ENCODE data around the gene CCDC154. TPM values are rescaled to one million over a fixed set of nuclear protein-coding genes. Genes with fewer than 3 reads are reported as not detected.

Gene CCDC154
- total and polyA plus RNA-seq, 4 donors: 0.63 to 4.5 (median 1.4) TPM

GRCh38 chr16:1460602-1461138 lies 16.3 kb upstream of the CCDC154 start:
- WGBS, 2 donors: 94 to 96% methylated on average over 30 of the region's 30 CpGs
- DNase-seq: no peak
- TF ChIP-seq CTCF (IDR thresholded peaks at IDR 0.05; ENCODE audit: control extremely low read depth, extremely low read depth): no peak
- Histone ChIP-seq H3K9me3 (ENCODE audit: control insufficient read depth in 4 of 4, insufficient read depth in 3 of 4, low read length in 3 of 4) (no peaks in the 10 kb centered on the region), H3K4me3 (no peak overlapping the region), H3K9ac (ENCODE audit: insufficient read depth in 1 of 2, low read length in 2 of 2) (no peak overlapping the region), H3K4me1 (ENCODE audit: control insufficient read depth in 5 of 5, insufficient read depth in 5 of 5, low read length in 5 of 5) (no peaks in the 10 kb centered on the region), H3K27me3 (ENCODE audit: control insufficient read depth in 3 of 3, insufficient read depth in 3 of 3, low read length in 2 of 3) (no peaks in the 10 kb centered on the region), H3K27ac (ENCODE audit: low read depth in 1 of 2, low read length in 1 of 2) (no peak overlapping the region), H3K36me3 (ENCODE audit: control insufficient read depth in 4 of 4, insufficient read depth in 4 of 4, low read length in 4 of 4) (peaks cover 0 to 52% (median 6%) of the 10 kb centered on the region in 4 donors)
- ATAC-seq (ENCODE audit: insufficient read depth, low FRiP score): no peak

- no peak overlapping the region for H3K9ac ChIP-seq (ENCODE audit: insufficient read depth in 1 of 2, low read length in 2 of 2)
- no peak overlapping the region for H3K27ac ChIP-seq (ENCODE audit: low read depth in 1 of 2, low read length in 1 of 2)
- no peaks in the 10 kb centered on the region for H3K4me1 ChIP-seq (ENCODE audit: control insufficient read depth in 5 of 5, insufficient read depth in 5 of 5, low read length in 5 of 5)
- H3K36me3 ChIP-seq (ENCODE audit: control insufficient read depth in 4 of 4, insufficient read depth in 4 of 4, low read length in 4 of 4): peaks cover 3 to 59% (median 7%) of the 10 kb centered on the region in 4 donors
- no peak for TF ChIP-seq CTCF (IDR thresholded peaks at IDR 0.05; ENCODE audit: control extremely low read depth, extremely low read depth)
- H3K4me3 ChIP-seq: no peak overlapping the region
- H3K9me3 ChIP-seq (ENCODE audit: control insufficient read depth in 4 of 4, insufficient read depth in 3 of 4, low read length in 3 of 4): no peaks in the 10 kb centered on the region
- no peaks in the 10 kb centered on the region for H3K27me3 ChIP-seq (ENCODE audit: control insufficient read depth in 3 of 3, insufficient read depth in 3 of 3, low read length in 2 of 3)
- no peak for DNase-seq
- ATAC-seq (ENCODE audit: insufficient read depth, low FRiP score): no peak
- 77 to 83% methylated on average over 10 of the region's 10 CpGs for WGBS, 2 donors
Measured at GRCh38 chr16:1459967-1460366, 15.6 kb upstream of the CCDC154 start.

- no peak for TF ChIP-seq CTCF (IDR thresholded peaks at IDR 0.05; ENCODE audit: control extremely low read depth, extremely low read depth)
- H3K36me3 ChIP-seq (ENCODE audit: control insufficient read depth in 4 of 4, insufficient read depth in 4 of 4, low read length in 4 of 4): peaks cover 4 to 63% (median 7%) of the 10 kb centered on the region in 4 donors
Measured at GRCh38 chr16:1458977-1459341, 14.6 kb upstream of the CCDC154 start.

More at GRCh38 chr16:1458977-1459341, 14.6 kb upstream of the CCDC154 start:
- ATAC-seq (ENCODE audit: insufficient read depth, low FRiP score) (no peak), DNase-seq (no peak)
- no peak overlapping the region for H3K4me3 ChIP-seq
- no peak overlapping the region for H3K27ac ChIP-seq (ENCODE audit: low read depth in 1 of 2, low read length in 1 of 2)
- H3K9ac ChIP-seq (ENCODE audit: insufficient read depth in 1 of 2, low read length in 2 of 2): no peak overlapping the region
- no peaks in the 10 kb centered on the region for H3K9me3 ChIP-seq (ENCODE audit: control insufficient read depth in 4 of 4, insufficient read depth in 3 of 4, low read length in 3 of 4)
- no peaks in the 10 kb centered on the region for H3K27me3 ChIP-seq (ENCODE audit: control insufficient read depth in 3 of 3, insufficient read depth in 3 of 3, low read length in 2 of 3)
- H3K4me1 ChIP-seq (ENCODE audit: control insufficient read depth in 5 of 5, insufficient read depth in 5 of 5, low read length in 5 of 5): no peaks in the 10 kb centered on the region
- 47 to 77% methylated on average over 14 of the region's 14 CpGs for WGBS, 2 donors

All from lung (tissue), 12 donors.